ENCODE data around the gene SLC16A6.
"Not testable (repeated sequence)": the region's sequence is repeated elsewhere in the genome, so short reads cannot be mapped to it uniquely, and the experiment has no call there.

Gene SLC16A6

GRCh38 chr17:68234726-68235335, 56.1 kb downstream of the SLC16A6 start:
- Mint-ChIP-seq H3K4me1 (ENCODE audit: low read depth) (peaks cover 79% of the 10 kb centered on the region), H3K4me3 (peak overlapping the region; percentile 55), H3K27ac (peak overlapping the region; percentile 87)
- not testable (repeated sequence) for H3K9me3 Mint-ChIP-seq; H3K36me3 Mint-ChIP-seq (ENCODE audit: low read depth); H3K27me3 Mint-ChIP-seq

- not testable (repeated sequence) for H3K27me3 Mint-ChIP-seq; H3K36me3 Mint-ChIP-seq (ENCODE audit: low read depth); H3K27ac Mint-ChIP-seq; H3K4me3 Mint-ChIP-seq; H3K9me3 Mint-ChIP-seq
- peaks cover 75% of the 10 kb centered on the region for H3K4me1 Mint-ChIP-seq (ENCODE audit: low read depth)
These were observed 58.2 kb downstream of the SLC16A6 start for GRCh38 chr17:68232741-68233140.

- H3K27me3 Mint-ChIP-seq, result no peaks in the 10 kb centered on the region
- H3K9me3 Mint-ChIP-seq, result no peaks in the 10 kb centered on the region
- no peaks in the 10 kb centered on the region for H3K36me3 Mint-ChIP-seq (ENCODE audit: low read depth)
- no peak overlapping the region for H3K27ac Mint-ChIP-seq
- no peak overlapping the region for H3K4me3 Mint-ChIP-seq
- H3K4me1 Mint-ChIP-seq (ENCODE audit: low read depth), result peaks cover 68% of the 10 kb centered on the region
These were observed 59.4 kb downstream of the SLC16A6 start for GRCh38 chr17:68231541-68231940.

- not testable (repeated sequence) for H3K9me3 Mint-ChIP-seq; H3K27me3 Mint-ChIP-seq; H3K4me3 Mint-ChIP-seq; H3K36me3 Mint-ChIP-seq (ENCODE audit: low read depth)
- Mint-ChIP-seq H3K27ac (peak overlapping the region; percentile 55), H3K4me1 (ENCODE audit: low read depth) (peaks cover 68% of the 10 kb centered on the region)
These were observed 59.8 kb downstream of the SLC16A6 start for GRCh38 chr17:68231131-68231530.

- H3K36me3 Mint-ChIP-seq (ENCODE audit: low read depth), result no peaks in the 10 kb centered on the region
- peaks cover 55% of the 10 kb centered on the region for H3K4me1 Mint-ChIP-seq (ENCODE audit: low read depth)
- H3K4me3 Mint-ChIP-seq, result no peak overlapping the region
These were observed 61.3 kb downstream of the SLC16A6 start for GRCh38 chr17:68229619-68230018.

GRCh38 chr17:68228817-68229570, 61.9 kb downstream of the SLC16A6 start:
- Mint-ChIP-seq H3K4me3 (no peak overlapping the region), H3K4me1 (ENCODE audit: low read depth) (peaks cover 53% of the 10 kb centered on the region), H3K27me3 (no peaks in the 10 kb centered on the region), H3K36me3 (ENCODE audit: low read depth) (no peaks in the 10 kb centered on the region), H3K27ac (peak overlapping the region; percentile 47), H3K9me3 (no peaks in the 10 kb centered on the region)

More at GRCh38 chr17:68229619-68230018, 61.3 kb downstream of the SLC16A6 start:
- Mint-ChIP-seq H3K9me3 (no peaks in the 10 kb centered on the region), H3K27me3 (no peaks in the 10 kb centered on the region), H3K27ac (peak overlapping the region; percentile 47)

- peaks cover 44% of the 10 kb centered on the region for H3K4me1 Mint-ChIP-seq (ENCODE audit: low read depth)
- peak overlapping the region; percentile 85 for H3K27ac Mint-ChIP-seq
- H3K36me3 Mint-ChIP-seq (ENCODE audit: low read depth); H3K4me3 Mint-ChIP-seq; H3K9me3 Mint-ChIP-seq; H3K27me3 Mint-ChIP-seq: not testable (repeated sequence)
These were observed 62.8 kb downstream of the SLC16A6 start for GRCh38 chr17:68228039-68228680.

GRCh38 chr17:68225055-68225454, 65.9 kb downstream of the SLC16A6 start:
- Mint-ChIP-seq H3K4me1 (ENCODE audit: low read depth) (peaks cover 29% of the 10 kb centered on the region), H3K27ac (peak overlapping the region; percentile 45)
- not testable (repeated sequence) for H3K9me3 Mint-ChIP-seq; H3K4me3 Mint-ChIP-seq; H3K36me3 Mint-ChIP-seq (ENCODE audit: low read depth); H3K27me3 Mint-ChIP-seq

GRCh38 chr17:68222606-68223005, 68.3 kb downstream of the SLC16A6 start:
- Mint-ChIP-seq H3K27ac (no peak overlapping the region), H3K27me3 (no peaks in the 10 kb centered on the region), H3K4me1 (ENCODE audit: low read depth) (peaks cover 10% of the 10 kb centered on the region), H3K36me3 (ENCODE audit: low read depth) (peaks cover 10% of the 10 kb centered on the region), H3K9me3 (no peaks in the 10 kb centered on the region), H3K4me3 (no peak overlapping the region)

GRCh38 chr17:68221786-68222185, 69.1 kb downstream of the SLC16A6 start:
- Mint-ChIP-seq H3K4me3 (no peak overlapping the region), H3K27me3 (no peaks in the 10 kb centered on the region), H3K36me3 (ENCODE audit: low read depth) (peaks cover 10% of the 10 kb centered on the region), H3K9me3 (no peaks in the 10 kb centered on the region), H3K27ac (peak overlapping the region; percentile 4), H3K4me1 (ENCODE audit: low read depth) (peaks cover 8% of the 10 kb centered on the region)

GRCh38 chr17:68220786-68221185, 70.1 kb downstream of the SLC16A6 start:
- H3K4me3 Mint-ChIP-seq, H3K9me3 Mint-ChIP-seq, H3K27me3 Mint-ChIP-seq, H3K27ac Mint-ChIP-seq: not testable (repeated sequence)
- Mint-ChIP-seq H3K36me3 (ENCODE audit: low read depth) (peaks cover 10% of the 10 kb centered on the region), H3K4me1 (ENCODE audit: low read depth) (peaks cover 11% of the 10 kb centered on the region)

GRCh38 chr17:68220186-68220585, 70.7 kb downstream of the SLC16A6 start:
- not testable (repeated sequence) for H3K27me3 Mint-ChIP-seq, H3K9me3 Mint-ChIP-seq, H3K4me3 Mint-ChIP-seq, H3K27ac Mint-ChIP-seq
- Mint-ChIP-seq H3K36me3 (ENCODE audit: low read depth) (peaks cover 10% of the 10 kb centered on the region), H3K4me1 (ENCODE audit: low read depth) (peaks cover 11% of the 10 kb centered on the region)

- H3K27ac Mint-ChIP-seq, H3K9me3 Mint-ChIP-seq, H3K27me3 Mint-ChIP-seq, H3K4me3 Mint-ChIP-seq: not testable (repeated sequence)
- peaks cover 17% of the 10 kb centered on the region for H3K4me1 Mint-ChIP-seq (ENCODE audit: low read depth)
- H3K36me3 Mint-ChIP-seq (ENCODE audit: low read depth), result peaks cover 10% of the 10 kb centered on the region
These were observed 71.5 kb downstream of the SLC16A6 start for GRCh38 chr17:68219429-68219828.
